Measurements from ENCODE around the gene BLVRA.
"Not testable (repeated sequence)": the region's sequence is repeated elsewhere in the genome, so short reads cannot be mapped to it uniquely, and the experiment has no call there.

Gene BLVRA

GRCh38 chr7:43758029-43758821 lies at the start of gene BLVRA:
Gene BLVRA (plus strand): TSS chr7:43758680. CDS start chr7:43771159, 12,479 bp downstream.
- DNase-seq = peak; percentile 49

- no peak for DNase-seq
These were observed 47.0 kb upstream of the BLVRA start for GRCh38 chr7:43711503-43711902.

- DNase-seq = not testable (repeated sequence)
These were observed 42.5 kb upstream of the BLVRA start for GRCh38 chr7:43715966-43716365.

GRCh38 chr7:43716598-43716997 lies 41.9 kb upstream of the BLVRA start:
- no peak for DNase-seq

- DNase-seq = peak; percentile 30
These were observed 37.2 kb upstream of the BLVRA start for GRCh38 chr7:43721193-43721806.

- no peak for DNase-seq
These were observed 35.5 kb upstream of the BLVRA start for GRCh38 chr7:43723007-43723341.

- DNase-seq = no peak
These were observed 33.2 kb upstream of the BLVRA start for GRCh38 chr7:43725251-43725650.

- no peak for DNase-seq
These were observed 32.0 kb upstream of the BLVRA start for GRCh38 chr7:43726466-43726865.

GRCh38 chr7:43727003-43727402 lies 31.5 kb upstream of the BLVRA start:
- DNase-seq = no peak

- DNase-seq = no peak
These were observed 31.0 kb upstream of the BLVRA start for GRCh38 chr7:43727494-43727893.

GRCh38 chr7:43729214-43729923 lies 29.1 kb upstream of the BLVRA start, which contains the start of gene COA1:
Gene COA1 (minus strand): TSS chr7:43729523. CDS start chr7:43648614, 80,909 bp downstream.
- peak; percentile 85 for DNase-seq

GRCh38 chr7:43729924-43730248 lies 28.6 kb upstream of the BLVRA start:
- no peak for DNase-seq

- DNase-seq = not testable (repeated sequence)
These were observed 27.0 kb upstream of the BLVRA start for GRCh38 chr7:43731494-43731893.

GRCh38 chr7:43734575-43735332 lies 23.7 kb upstream of the BLVRA start:
- not testable (repeated sequence) for DNase-seq

- DNase-seq = no peak
These were observed 23.1 kb upstream of the BLVRA start for GRCh38 chr7:43735403-43735801.

GRCh38 chr7:43735802-43736603 lies 22.5 kb upstream of the BLVRA start:
- no peak for DNase-seq

GRCh38 chr7:43737467-43738127 lies 20.9 kb upstream of the BLVRA start:
- no peak for DNase-seq

- no peak for DNase-seq
These were observed 15.8 kb upstream of the BLVRA start for GRCh38 chr7:43742692-43743091.

- peak; percentile 47 for DNase-seq
These were observed 11.0 kb upstream of the BLVRA start for GRCh38 chr7:43747328-43748105.

- no peak for DNase-seq
These were observed 9.0 kb upstream of the BLVRA start for GRCh38 chr7:43749383-43749940.
